ENCODE data around the gene FETUB.

FETUB gene

DNA sequence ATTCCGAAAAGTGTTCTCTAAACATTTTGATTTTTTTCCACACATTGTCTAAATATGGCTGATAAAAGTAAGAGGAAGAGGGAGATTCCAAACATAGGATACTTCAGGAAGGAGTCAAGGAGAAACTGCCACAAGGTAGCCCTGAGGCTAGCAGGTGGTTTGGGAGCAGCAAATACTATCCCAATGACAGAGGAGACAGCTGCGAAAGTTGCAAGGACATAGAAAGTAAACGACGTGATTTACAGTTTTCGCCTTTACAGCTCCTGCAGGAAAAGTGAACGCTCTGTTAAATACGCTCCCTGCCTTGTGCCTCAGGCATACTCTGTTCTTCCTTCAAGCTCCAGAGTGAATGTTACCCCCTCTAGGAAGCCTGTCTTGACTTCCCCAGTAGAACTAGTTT lies 3.7 kb upstream of the FETUB start:
- DNase-seq = no peak

DNA sequence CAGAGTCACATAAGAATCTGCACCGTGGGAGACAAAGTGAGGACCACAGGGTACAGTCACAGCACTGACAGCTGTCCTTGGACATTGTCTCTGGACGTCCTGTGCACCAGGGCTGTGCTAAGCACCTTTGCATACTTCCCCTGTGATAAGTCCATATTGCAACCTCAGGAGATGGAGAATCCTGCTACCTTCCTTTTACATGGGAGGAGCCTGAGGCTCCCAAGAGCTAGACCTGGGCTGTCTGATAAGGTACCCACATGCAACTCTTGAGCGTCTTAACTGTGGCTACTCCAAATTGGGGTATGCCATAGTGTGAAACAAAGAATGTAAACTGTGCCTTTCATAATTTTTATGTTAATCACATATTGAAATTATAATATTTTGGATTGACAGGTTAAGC lies 2.5 kb upstream of the FETUB start:
- no peak for DNase-seq

DNA sequence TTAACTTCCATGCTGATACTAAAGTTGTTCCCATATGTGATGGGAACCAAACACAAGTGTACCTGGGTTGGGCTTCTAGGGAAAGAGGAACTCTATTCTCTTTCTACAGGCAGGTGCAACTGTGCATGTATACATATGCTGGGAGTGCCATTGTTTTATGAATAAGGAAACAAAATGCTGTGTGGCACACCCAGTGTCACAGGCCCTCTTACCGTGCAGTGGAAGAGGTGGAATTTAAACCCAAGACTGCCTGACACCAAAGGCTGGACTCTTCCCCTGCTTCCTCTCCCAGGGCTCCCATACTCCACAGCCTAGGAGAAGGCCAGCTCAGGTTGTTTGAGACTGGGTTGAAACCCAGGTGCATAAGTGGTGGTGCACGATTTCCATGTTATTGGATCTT lies 1.9 kb upstream of the FETUB start:
- DNase-seq = no peak

DNA sequence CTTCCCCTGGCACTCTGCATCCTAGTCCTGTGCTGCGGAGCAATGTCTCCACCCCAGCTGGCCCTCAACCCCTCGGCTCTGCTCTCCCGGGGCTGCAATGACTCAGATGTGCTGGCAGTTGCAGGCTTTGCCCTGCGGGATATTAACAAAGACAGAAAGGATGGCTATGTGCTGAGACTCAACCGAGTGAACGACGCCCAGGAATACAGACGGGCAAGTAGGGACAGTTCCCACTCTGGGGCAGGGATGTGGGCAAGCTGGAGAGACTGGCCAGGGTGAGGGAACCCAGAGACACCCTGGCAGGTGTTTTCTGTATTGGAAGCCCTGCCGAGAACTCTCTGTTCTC lies 247 bp downstream of the FETUB start:
- DNase-seq = no peak

DNA sequence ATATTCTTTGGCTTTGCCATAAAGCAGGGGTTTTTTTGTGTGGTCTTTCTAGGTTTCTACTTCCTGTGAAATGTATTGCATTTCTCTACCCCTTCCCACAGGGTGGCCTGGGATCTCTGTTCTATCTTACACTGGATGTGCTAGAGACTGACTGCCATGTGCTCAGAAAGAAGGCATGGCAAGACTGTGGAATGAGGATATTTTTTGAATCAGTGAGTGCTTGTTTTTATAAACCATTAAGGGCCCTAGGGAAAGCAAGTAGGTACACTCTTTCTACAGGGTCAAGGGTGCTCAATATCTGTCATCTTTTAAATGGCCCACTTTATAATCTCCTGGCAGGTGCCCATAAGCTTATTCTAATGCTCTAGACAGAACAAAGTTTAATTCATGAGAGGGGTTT lies 730 bp downstream of the FETUB start:
- DNase-seq = no peak

DNA sequence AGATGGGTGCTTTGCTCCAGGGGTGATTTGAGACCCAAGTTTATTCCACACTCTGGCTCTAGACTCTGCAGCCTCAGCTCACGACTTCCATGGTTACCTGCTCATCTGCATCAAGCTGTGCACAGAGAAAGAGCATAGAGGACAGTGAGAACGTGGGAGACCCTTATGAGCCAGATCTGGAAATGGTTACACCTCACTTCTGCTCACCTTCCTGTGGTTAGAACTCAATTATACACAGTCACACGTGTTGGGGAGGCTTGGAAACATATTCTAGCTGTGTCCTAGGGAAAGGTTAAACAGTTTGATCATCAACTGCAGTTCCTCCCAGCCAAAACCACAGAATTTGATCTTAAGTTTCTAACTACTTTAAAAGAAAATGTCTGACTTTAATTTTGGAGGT lies 1.8 kb downstream of the FETUB start:
- DNase-seq = no peak

DNA sequence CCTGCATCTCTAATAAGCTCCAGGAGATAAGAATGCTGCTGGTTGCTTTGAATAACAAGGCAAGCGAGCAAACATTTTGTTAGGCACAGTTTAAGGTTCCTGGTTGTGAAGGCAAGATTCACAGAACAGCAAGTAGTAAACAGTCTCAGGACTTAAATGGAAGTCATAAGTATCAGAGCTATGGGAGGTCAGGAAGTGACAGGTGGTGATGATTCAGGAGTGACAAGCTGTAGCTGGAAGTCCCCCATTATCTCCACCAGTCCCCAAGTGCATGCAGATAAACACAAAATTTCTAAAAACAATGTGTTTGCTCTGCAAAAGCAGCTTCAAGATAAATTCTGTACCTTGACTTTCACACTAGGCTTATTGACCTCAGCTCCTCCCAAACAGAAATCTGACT lies 3.3 kb downstream of the FETUB start:
- no peak for DNase-seq

DNA sequence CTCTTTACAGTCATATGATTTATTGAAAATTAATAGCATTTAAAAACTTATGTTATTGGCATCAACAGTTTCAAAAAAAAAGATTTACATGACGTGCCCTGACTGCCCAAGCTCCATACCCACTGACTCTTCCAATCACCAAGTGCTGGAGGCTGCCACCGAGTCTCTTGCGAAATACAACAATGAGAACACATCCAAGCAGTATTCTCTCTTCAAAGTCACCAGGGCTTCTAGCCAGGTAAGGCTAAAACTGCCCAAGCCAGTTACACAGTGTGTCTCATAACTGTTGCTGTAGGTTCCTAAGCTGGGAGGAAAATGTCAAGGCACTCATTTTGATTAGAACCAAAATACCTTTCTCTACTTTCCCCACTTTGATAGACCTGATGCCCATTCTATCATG lies 4.5 kb downstream of the FETUB start:
- no peak for DNase-seq

DNA sequence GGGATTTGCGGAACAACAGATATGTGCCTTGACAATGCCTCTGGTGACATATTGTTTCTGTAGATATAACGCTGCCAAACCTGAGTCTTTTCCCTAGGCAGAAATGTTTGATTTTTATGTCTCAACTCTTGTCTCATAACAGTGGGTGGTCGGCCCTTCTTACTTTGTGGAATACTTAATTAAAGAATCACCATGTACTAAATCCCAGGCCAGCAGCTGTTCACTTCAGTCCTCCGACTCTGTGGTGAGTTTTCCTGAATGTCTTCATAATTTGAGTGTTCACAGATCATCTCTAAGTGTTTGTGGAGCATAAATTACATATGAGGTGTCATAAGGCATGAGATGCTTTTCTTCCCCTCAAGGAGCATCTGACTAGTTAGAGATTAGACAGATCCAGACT lies 5.9 kb downstream of the FETUB start:
- no peak for DNase-seq

DNA sequence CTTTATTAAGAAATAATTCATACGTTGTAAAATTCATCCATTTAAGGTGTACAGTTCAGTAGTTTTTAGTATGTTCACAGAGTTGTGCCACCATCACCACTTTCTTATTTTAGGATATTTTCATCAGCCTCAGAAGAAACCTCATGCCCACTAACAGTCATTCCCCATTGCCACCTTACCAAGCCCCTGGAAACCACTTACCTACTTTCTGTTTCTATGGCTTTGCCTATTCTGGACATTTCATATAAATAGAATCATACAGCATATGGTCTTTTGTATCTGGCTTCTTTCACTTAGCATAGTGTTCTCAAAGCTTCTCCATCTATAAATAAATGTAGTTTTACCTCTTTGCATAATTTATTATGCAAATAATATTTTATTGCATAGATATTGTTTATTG lies 6.6 kb downstream of the FETUB start:
- no peak for DNase-seq

DNA sequence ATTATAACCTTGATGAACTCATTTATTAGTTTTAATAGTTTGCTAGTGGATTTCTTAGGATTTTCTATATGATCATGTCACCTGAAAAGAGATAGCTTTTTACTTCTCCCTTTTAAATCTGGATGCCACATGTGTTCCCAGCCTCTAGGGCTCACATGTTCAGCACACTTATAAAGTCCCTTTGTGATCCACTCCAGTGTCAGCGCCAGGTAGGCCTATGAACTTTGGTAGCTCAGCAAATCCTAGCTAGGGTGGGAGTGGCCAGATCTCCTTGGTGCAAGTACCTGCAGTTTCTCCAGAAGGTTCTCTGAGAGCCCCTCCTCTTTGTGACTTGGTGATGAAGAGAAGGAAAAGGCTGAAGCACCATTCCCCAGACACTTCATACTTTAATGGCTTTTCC lies 8.7 kb downstream of the FETUB start:
- DNase-seq = no peak

DNA sequence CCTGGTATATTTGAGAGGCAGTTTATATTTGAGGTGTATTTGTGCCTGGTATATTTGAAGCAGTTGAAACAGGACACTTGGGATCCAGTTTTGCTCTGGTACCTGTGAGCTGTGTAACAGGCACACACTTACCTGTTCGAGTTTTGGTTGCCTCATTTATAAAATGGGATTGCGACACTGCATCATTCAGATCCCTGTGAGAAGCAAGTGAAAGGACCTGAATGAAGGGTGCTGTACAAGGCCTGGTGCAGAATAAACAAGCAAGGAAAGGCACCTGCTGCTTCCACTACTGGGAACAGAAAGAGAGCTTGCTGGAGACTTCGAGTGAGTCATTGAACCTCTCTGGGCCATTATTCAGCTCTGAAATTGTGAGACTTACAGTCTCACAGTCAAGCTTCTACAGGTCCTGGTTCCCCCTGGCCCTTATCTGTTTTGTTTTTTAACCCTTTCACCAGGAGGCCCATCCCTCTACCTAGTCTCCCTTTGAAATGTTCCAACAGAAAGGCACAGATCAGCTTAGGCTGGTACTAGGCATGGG lies 11.5 kb downstream of the FETUB start:
- no peak for DNase-seq

DNA sequence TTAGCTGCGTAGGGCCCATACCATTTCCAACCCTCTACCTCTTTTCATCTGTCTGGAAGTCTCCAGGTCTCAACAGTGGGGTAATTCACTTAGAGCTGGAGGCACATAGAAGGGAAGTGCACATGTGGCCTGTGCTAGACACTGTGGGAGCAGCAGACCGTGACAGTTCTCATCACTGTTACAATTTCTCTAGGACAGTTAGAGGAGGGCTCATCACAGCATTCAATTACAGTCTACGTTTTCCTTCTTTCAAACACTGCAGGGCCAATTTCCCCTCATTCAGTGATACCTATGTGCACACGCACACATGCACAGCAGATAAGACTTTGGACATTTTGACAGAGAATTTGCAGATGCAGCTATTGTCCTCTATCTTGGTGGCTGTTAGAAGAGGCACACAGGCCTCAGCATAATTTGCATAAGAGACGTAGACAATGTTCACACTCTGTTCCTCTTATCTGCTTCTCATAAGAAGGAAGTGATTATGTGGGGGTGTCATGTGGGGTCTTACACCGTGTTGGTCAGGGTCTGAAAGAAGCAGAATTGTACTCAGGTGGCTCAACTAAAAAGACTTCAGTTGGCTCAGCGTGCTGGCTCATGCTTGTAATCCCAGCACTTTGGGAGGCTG lies 13.0 kb downstream of the FETUB start:
- no peak for DNase-seq

DNA sequence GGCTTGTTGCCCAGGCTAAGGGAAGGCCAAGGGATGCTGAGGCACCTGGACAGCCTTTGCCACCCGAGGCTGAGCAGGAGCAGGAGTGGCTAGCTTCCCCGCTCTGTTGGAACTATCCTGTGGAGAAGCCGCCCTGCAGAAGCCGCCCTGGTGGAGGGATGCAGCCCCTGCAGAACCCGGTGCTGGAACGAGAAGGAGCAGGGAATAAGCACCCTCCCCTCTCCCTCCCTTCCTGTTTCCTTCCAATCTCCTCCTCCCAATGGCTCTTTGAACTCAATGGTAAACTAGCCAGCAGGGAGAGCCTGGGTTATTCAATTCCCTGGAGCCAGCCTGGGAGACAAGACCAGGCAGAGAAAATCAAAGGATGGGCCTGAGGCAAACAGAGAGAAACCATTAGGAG lies 13.8 kb downstream of the FETUB start:
- DNase-seq = no peak

DNA sequence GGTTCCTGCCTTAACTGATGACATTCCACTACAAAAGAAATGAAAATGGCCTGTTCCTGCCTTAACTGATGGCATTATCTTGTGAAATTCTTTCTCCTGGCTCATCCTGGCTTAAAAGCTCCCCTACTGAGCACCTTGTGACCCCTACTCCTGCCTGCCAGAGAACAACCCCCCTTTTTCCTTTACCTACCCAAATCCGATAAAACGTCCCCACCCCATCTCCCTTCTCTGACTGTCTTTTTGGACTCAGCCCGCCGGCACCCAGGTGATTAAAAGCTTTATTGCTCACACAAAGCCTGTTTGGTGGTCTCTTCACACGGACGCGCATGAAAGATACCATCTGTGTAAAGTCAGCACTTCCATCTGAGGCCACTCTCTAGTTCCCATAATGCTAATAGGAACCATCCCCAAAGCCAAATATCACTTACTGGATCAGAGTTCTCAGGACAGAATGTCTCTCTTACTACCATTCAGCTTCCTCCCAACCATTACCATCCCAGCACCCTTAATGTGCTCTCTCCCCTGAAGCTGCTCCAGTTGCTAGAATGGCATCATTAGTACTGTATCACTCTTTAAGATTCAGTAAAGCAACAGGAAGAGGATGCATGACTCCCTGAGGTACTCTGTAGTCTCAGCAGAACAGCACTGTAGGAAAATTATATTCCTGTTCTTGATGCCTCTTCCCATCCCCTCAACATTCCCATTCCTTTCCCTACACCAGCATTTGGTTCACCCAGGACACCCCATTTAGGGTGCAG lies 23.3 kb downstream of the FETUB start:
- no peak for DNase-seq

DNA sequence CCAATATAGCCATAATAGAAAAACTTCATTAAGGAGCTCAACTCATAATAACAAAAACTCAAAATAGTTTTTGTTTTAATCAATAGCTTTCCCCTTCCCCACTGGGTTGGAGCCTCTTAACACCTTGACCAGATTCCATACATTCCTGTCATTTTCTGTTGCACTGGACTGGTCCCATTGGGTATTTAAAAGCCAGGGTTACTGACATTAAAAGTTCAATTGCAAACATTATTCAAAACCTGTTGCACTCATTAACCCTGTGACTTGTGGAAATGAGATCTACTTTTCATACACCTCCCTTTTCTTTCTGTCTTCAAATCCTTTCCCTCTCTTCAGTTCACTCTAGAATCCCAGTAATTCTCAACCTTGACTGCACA lies 23.9 kb downstream of the FETUB start:
- no peak for DNase-seq

DNA sequence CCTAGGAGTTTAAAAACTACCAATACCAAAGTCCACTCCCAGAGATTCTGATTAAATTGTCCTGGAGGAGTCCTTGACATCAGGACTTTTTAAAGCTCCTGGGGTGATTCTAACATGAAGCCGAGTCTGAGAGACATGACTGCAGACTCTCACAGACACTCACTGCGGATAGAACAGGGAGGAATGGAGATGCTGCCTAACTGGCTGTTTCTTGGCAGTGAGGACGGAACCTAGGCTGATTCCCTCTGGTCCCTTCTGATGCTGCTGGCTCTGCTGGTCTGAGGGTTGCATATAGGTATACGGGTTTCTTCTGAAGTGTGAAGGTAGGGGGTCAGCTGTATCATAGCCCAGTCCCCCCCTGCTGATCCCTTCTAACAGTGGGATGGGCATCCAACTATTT lies 24.3 kb downstream of the FETUB start:
- DNase-seq = no peak

DNA sequence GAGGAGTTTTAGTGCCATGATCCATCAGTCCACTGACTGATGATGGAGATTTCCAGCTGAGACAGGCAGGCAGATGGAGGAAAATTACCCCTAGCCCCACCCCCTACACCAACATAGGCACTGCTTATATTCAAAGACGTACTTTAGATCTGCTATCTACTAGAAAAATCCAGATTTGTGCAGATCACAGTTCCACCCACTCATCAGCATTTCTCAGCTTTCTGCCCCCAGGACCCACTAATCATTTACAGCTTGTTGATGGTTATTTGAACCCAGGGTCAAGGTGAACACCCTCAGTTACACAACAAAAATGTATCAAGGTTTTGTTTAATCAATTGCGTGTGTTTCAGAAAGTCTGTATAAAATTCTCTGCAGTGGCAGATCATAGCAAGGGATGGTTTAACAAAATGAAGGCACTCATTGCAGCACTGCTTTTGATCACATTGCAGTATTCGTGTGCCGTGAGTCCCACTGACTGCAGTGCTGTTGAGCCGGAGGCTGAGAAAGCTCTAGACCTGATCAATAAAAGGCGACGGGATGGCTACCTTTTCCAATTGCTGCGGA lies 25.5 kb downstream of the FETUB start, which contains the start of gene HRG:
Gene HRG, plus strand, starts transcription at position 390 of the 564 bp plus-strand sequence. Its CDS starts 18 bp downstream, at position 408.
- no peak for DNase-seq

DNA sequence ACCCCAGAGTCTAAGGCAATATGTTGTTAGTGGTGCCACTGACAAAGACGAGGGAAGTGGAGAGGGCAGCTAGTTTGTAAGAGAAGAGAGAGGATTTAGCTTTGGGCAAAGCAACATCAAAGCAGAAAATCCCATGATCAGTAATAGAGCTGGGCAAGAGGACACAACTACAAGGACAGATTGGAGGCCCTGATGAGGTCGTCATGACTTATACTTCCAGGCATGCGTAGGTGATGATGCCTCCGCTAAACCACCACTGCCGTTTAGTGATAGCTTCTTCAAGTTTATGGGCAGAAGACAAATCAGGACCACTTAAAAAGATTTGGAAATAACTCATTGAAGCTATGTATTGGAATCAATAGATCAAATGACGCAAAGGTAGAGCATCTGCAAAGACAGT lies 28.2 kb downstream of the FETUB start:
- DNase-seq = no peak

DNA sequence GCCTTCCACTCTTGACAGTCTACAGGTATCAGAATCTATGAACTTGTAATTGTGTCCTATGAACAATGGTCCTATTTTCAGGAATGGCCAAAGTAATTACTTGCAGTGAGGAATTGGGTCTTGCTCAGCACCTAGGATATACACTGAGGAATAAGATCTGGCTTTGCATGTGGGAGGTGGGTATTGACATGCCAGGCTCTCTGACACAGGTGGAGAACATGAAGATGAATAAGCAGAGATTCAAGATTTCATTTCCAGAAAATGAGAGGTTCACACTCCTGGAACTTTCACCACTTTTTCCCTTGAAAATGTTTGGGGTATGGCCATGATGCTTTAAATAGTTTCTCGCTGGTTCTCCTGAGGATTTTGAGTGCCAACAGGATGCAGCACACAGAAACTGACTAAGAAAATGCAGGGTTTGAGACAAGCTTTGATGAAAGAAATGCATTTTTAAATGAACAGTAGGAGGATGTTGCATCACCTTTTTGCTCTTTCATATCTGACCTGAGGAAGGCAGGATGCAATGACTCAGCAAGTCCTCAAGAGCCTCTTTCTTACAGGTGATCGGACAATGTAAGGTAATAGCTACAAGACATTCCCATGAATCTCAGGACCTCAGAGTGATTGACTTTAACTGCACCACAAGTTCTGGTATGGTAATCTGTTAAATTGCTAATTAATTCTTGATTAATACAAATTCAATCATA lies 29.3 kb downstream of the FETUB start:
- DNase-seq = no peak

DNA sequence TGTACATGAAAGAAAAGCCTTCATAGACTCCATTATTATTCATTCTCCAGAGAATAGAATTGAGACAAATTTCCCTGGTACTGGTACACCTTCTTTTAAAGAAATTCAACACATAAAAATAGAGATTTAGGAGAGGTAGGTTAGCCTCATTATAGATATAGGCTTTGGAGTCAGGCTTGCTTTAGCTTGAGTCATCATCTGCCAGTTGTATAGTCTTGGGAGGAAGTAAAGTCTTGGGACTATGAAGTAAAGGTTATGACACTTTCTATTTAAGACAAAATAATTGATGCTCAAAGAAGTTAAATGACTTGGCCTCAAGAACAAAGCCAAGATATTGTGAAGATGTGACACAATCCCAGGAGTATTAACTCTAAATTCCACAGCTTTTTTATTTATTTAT lies 30.0 kb downstream of the FETUB start:
- DNase-seq = no peak

DNA sequence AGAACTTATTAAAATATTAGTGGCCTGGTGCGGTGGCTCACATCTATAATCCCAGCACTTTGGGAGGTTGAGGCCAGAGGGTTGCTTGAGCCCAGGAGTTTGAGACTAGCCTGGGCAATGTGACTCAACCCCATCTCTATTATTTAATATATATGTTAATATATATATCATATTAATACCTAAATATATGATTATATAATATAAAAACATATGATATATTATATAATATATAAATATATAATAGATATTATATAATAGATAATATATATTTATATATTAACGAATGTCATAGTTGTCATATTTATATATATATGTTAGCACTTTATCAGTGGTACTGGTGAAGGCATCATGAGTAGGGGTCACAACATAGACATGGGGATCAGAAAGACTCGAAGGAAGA lies 30.9 kb downstream of the FETUB start:
- no peak for DNase-seq

DNA sequence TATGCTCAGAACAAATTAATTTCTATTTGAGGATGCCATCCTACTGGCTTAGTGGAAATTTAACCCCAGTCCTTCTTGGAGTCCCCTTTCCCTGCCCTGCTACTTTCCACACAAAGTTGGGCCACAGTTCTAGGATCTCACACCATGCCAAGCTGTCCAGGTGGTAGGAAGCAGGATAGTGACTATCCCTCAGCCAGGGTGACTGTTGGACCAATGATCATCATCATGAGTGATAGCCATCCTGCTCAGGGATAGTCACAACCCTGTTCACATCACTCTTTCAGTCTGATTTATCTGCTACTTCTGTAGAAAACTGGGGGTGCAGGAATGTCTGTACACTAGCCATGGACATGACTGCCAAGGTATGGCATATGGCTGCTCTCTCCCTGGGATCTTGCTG lies 38.4 kb downstream of the FETUB start:
- no peak for DNase-seq

DNA sequence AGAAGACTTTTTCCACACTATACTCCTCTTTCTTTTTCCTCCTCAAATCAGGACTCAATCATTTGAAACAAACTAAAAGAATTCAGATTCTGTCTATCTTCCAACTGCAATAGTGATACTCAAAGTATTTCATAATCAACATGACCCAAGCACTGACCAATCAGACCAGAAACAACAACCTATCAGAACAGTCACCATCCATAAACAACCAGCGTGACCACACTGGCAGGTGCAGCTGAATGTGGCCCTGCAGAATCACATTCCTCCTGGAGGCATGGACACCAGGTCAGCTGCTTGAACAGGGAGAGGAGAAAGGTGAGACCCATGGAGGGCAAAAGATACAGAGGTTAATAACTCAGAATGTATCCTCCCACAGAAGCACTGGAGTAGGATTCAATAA lies 39.0 kb downstream of the FETUB start:
- DNase-seq = no peak
